ENCODE data around the gene BRCC3. TPM values are rescaled to one million over a fixed set of nuclear protein-coding genes. Genes with fewer than 3 reads are reported as not detected.

Gene BRCC3
- total RNA-seq, result 10 to 100 TPM in 3 of 4 donors, 1 to 10 TPM in 1; 8.8 to 16.2 (median 10.4) TPM

- Histone ChIP-seq H3K27me3 (no peaks in the 10 kb centered on the region), H3K4me1 (no peaks in the 10 kb centered on the region), H3K36me3 (peaks cover 6% of the 10 kb centered on the region), H3K27ac (peak within 1 kb of the TSS; percentile 87), H3K4me3 (peak within 1 kb of the TSS; percentile 63), H3K9me3 (no peaks in the 10 kb centered on the region)
- 48% methylated on average over 45 of the region's 81 CpGs for WGBS
- peak; percentile 78 to 82 for DNase-seq (ENCODE audit: low spot score in 2 of 2)
- TF ChIP-seq, protein P1, sequence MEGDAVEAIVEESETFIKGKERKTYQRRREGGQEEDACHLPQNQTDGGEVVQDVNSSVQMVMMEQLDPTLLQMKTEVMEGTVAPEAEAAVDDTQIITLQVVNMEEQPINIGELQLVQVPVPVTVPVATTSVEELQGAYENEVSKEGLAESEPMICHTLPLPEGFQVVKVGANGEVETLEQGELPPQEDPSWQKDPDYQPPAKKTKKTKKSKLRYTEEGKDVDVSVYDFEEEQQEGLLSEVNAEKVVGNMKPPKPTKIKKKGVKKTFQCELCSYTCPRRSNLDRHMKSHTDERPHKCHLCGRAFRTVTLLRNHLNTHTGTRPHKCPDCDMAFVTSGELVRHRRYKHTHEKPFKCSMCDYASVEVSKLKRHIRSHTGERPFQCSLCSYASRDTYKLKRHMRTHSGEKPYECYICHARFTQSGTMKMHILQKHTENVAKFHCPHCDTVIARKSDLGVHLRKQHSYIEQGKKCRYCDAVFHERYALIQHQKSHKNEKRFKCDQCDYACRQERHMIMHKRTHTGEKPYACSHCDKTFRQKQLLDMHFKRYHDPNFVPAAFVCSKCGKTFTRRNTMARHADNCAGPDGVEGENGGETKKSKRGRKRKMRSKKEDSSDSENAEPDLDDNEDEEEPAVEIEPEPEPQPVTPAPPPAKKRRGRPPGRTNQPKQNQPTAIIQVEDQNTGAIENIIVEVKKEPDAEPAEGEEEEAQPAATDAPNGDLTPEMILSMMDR (IDR thresholded peaks at IDR 0.05), result no peak
- TF ChIP-seq EP300 (IDR thresholded peaks at IDR 0.05), result no peak
- TF ChIP-seq POLR2A (IDR thresholded peaks at IDR 0.05), result peak in 1 of 2 donors; percentile 68
- TF ChIP-seq POLR2AphosphoS5 (IDR thresholded peaks at IDR 0.05), result peak in 1 of 3 donors; percentile 27
Measured at GRCh38 chrX:155070975-155071693, at the start of gene BRCC3, which contains the start of the genes CMC4 and MTCP1. BRCC3 (plus strand) TSS chrX:155071508; CDS start chrX:155071528, 20 bp downstream. CMC4 (minus strand) TSS chrX:155071136; CDS start chrX:155064023, 7,113 bp downstream. MTCP1 (minus strand) TSS chrX:155071136; CDS start chrX:155066010, 5,126 bp downstream.

DNA sequence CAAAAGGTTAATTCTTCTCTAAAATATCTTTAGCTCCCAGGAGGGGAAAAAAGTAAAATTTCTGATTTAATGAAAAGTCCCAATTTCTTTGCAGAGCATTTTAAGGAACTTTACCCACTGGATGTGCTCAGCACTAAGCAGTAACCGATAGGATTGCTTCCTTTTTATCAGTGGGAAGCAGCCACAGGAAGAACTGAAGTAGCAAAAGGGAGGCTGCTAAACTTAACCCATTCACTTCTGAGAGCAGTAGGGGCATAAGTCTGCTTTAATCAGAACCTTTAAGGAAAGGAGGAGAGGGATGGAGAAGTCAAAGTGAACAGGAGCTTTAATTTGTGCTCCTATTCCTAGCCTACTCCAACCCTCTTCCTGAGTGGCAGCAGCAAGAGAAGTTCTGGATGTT, 48.7 kb upstream of the BRCC3 start, which contains the start of gene F8:
Gene F8 (minus strand): TSS at position 139 of the 400 bp plus-strand sequence. CDS start 171 bp downstream, outside the sequence.
- no peaks in the 10 kb centered on the region for H3K36me3 ChIP-seq
- no peaks in the 10 kb centered on the region for H3K9me3 ChIP-seq
- DNase-seq (ENCODE audit: low spot score in 2 of 2), result no peak
- H3K4me3 ChIP-seq, result no peak within 1 kb of the TSS
- WGBS, result 7% methylated on average over 1 of the region's 1 CpG
- H3K27ac ChIP-seq, result no peak within 1 kb of the TSS
- no peaks in the 10 kb centered on the region for H3K4me1 ChIP-seq
- no peaks in the 10 kb centered on the region for H3K27me3 ChIP-seq
- TF ChIP-seq EP300 (IDR thresholded peaks at IDR 0.05) (no peak), POLR2AphosphoS5 (IDR thresholded peaks at IDR 0.05) (no peak), POLR2A (IDR thresholded peaks at IDR 0.05) (no peak)
- TF ChIP-seq, protein P1 (IDR thresholded peaks at IDR 0.05), result no peak

DNA sequence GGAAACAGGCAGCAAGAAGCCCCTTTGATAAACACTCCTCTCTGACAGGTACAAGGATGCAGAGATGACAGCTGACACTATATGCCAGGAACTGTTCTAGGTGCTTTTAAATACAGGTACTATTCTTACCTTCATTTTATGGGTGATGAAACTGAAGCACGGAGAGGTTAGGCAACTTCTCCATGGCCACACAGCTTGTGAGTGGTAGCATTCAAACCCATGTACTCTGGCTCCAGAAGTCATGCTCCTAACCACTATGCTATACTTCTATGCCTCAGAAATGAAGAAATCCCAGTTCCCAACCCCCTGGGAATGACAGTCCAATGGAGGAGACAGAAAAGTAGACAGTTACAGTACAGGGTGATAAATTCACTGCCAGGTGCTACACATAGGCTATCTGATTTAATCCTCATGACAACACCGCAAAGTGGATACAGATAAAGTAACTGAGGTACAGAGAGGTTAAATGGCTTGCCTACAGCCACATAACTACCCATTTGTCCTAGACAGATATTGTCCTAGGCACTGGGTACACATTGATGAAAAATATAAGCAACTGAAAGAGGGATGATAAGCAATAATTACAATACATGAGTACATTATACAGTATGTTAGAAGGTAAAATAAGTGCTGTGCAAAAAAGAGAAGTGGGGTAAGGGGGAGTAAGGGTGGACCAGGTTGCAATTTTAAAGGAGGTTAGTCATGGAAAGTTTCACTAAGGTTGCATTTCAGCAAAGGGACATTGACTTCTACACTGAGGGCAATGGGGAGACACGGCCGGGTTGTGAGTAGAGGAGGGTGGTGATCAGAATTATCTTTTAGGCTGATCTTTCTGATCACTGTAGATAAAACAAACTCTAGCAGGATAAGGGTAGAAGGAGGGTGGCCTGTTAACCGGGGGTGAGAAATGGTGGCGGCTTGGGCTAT, 47.1 kb upstream of the BRCC3 start:
- TF ChIP-seq POLR2AphosphoS5 (IDR thresholded peaks at IDR 0.05) (no peak), EP300 (IDR thresholded peaks at IDR 0.05) (no peak), POLR2A (IDR thresholded peaks at IDR 0.05) (no peak)
- TF ChIP-seq, protein P1 (IDR thresholded peaks at IDR 0.05), result no peak
- H3K36me3 ChIP-seq, result no peaks in the 10 kb centered on the region
- H3K27me3 ChIP-seq, result no peaks in the 10 kb centered on the region
- WGBS, result 80% methylated on average over 6 of the region's 6 CpGs
- H3K9me3 ChIP-seq, result no peaks in the 10 kb centered on the region
- no peak for DNase-seq (ENCODE audit: low spot score in 2 of 2)
- H3K4me1 ChIP-seq, result peaks cover 12% of the 10 kb centered on the region
- no peak overlapping the region for H3K4me3 ChIP-seq
- no peak overlapping the region for H3K27ac ChIP-seq

GRCh38 chrX:155026420-155026726, 44.9 kb upstream of the BRCC3 start:
- H3K4me3 ChIP-seq, result peak overlapping the region; percentile 63
- WGBS, result 44% methylated on average over 16 of the region's 16 CpGs
- peak overlapping the region; percentile 97 for H3K27ac ChIP-seq
- no peaks in the 10 kb centered on the region for H3K36me3 ChIP-seq
- TF ChIP-seq POLR2A (IDR thresholded peaks at IDR 0.05), result no peak
- TF ChIP-seq EP300 (IDR thresholded peaks at IDR 0.05), result no peak
- no peak for TF ChIP-seq POLR2AphosphoS5 (IDR thresholded peaks at IDR 0.05)
- TF ChIP-seq, protein P1 (IDR thresholded peaks at IDR 0.05), result no peak
- H3K4me1 ChIP-seq, result peaks cover 12% of the 10 kb centered on the region
- H3K27me3 ChIP-seq, result no peaks in the 10 kb centered on the region
- no peak for DNase-seq (ENCODE audit: low spot score in 2 of 2)
- H3K9me3 ChIP-seq, result no peaks in the 10 kb centered on the region

Data from suprapubic skin (tissue), 4 donors.